Loucy (cell line): Measurements from ENCODE around the gene LRRC34.

Experiments
- CTCF ChIP-seq: fragments of 200-600 bp; sonication (generic); conservative IDR thresholded peaks from 2 replicates; pipeline ENCODE4 v1.5.1; 2014; ENCODE audit warnings: mild to moderate bottlenecking, antibody characterized with exemption, low read length
- EZH2phosphoT487 ChIP-seq: fragments of 200-600 bp; IDR thresholded peaks from 2 replicates; pipeline ENCODE4 v1.6.1; 2018; ENCODE audit warnings: antibody characterized with exemption, mild to moderate bottlenecking, moderate library complexity, borderline replicate concordance

DNA sequence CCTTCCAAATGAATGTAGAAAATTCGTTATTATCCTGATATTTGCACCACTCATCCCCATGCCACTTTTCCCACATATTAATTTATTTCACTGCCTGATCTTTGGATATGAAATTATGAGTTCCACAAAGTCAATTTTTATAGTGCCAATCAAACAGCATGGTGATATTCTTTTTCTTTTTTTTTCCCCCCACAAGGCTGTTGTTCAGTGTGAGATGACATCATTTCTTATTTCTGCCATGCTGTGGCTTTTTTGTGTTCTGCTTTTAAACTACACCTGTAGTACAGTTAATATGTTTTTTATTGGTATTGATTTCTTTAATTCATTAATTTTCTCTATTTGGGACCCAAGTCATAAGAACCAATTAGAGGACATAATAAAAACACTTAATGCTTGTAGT lies 24.9 kb downstream of the LRRC34 start:
- TF ChIP-seq CTCF: no peak
- no peak for TF ChIP-seq EZH2phosphoT487
